Measurements from ENCODE around the gene ERVV-1.

The ERVV-1 gene

GRCh38 chr19:53034948-53035675 is 21.4 kb downstream of the ERVV-1 start:
- Histone ChIP-seq H3K9me3 (ENCODE audit: control insufficient read depth, low read length) (peaks cover 5% of the 10 kb centered on the region), H3K27me3 (ENCODE audit: control insufficient read depth, insufficient read depth, low read length) (peaks cover 4% of the 10 kb centered on the region), H3K9ac (ENCODE audit: low read length) (no peak overlapping the region), H3K4me1 (ENCODE audit: control insufficient read depth, insufficient read depth, low read length) (no peaks in the 10 kb centered on the region), H3K36me3 (ENCODE audit: control insufficient read depth, insufficient read depth, low read length) (no peaks in the 10 kb centered on the region), H3K4me3 (ENCODE audit: low read length) (no peak overlapping the region)

GRCh38 chr19:53037101-53038097 is 23.7 kb downstream of the ERVV-1 start:
- Histone ChIP-seq H3K4me1 (ENCODE audit: control insufficient read depth, insufficient read depth, low read length) (no peaks in the 10 kb centered on the region), H3K9ac (ENCODE audit: low read length) (no peak overlapping the region), H3K4me3 (ENCODE audit: low read length) (no peak overlapping the region), H3K36me3 (ENCODE audit: control insufficient read depth, insufficient read depth, low read length) (no peaks in the 10 kb centered on the region), H3K27me3 (ENCODE audit: control insufficient read depth, insufficient read depth, low read length) (peaks cover 4% of the 10 kb centered on the region), H3K9me3 (ENCODE audit: control insufficient read depth, low read length) (peaks cover 5% of the 10 kb centered on the region)

DNA sequence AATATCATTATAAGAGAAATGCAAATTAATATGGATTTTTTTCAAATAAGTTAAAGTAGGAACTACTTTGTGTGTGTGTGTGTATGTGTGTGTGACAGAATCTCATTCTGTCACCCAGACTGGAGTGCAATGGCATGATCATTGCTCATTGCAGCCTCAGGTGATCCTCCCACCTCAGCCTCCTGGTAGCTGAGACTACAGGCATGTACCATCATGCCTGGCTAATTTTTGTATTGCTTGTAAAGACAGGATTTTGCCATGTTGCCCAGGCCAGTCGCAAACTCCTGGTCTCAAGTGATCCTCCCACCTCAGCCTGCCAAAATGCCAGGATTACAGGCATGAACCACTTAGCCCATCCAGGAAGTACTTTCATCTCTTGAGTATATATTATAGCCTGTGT is 27.6 kb downstream of the ERVV-1 start:
- Histone ChIP-seq H3K9me3 (ENCODE audit: control insufficient read depth, low read length) (peaks cover 5% of the 10 kb centered on the region), H3K4me1 (ENCODE audit: control insufficient read depth, insufficient read depth, low read length) (no peaks in the 10 kb centered on the region), H3K9ac (ENCODE audit: low read length) (no peak overlapping the region), H3K36me3 (ENCODE audit: control insufficient read depth, insufficient read depth, low read length) (no peaks in the 10 kb centered on the region), H3K4me3 (ENCODE audit: low read length) (no peak overlapping the region), H3K27me3 (ENCODE audit: control insufficient read depth, insufficient read depth, low read length) (peaks cover 4% of the 10 kb centered on the region)

DNA sequence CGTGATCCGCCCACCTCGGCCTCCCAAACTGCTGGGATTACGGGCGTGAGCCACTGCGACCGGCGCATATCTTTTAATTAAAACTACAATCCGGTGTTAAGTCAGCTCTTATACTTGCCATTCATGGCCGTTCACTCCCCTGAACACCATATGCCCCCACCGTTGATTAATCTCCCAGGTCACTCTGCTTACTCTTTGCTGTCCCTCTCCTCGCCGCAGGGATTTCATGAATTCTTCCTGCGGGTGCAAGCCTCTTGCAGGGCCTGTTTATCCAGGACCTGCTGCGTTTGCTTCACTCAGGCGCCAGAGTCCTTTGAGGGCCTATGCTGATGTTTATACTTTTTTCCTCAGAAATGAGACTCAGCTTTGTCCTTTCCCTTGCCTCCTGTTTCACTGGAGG is 31.8 kb downstream of the ERVV-1 start:
- H3K9me3 ChIP-seq (ENCODE audit: control insufficient read depth, low read length), result no peaks in the 10 kb centered on the region
- H3K36me3 ChIP-seq (ENCODE audit: control insufficient read depth, insufficient read depth, low read length), result no peaks in the 10 kb centered on the region
- H3K4me1 ChIP-seq (ENCODE audit: control insufficient read depth, insufficient read depth, low read length), result no peaks in the 10 kb centered on the region
- no peak overlapping the region for H3K4me3 ChIP-seq (ENCODE audit: low read length)
- no peak overlapping the region for H3K9ac ChIP-seq (ENCODE audit: low read length)
- H3K27me3 ChIP-seq (ENCODE audit: control insufficient read depth, insufficient read depth, low read length), result no peaks in the 10 kb centered on the region

- Histone ChIP-seq H3K27me3 (ENCODE audit: control insufficient read depth, insufficient read depth, low read length) (no peaks in the 10 kb centered on the region), H3K4me1 (ENCODE audit: control insufficient read depth, insufficient read depth, low read length) (no peaks in the 10 kb centered on the region), H3K9me3 (ENCODE audit: control insufficient read depth, low read length) (no peaks in the 10 kb centered on the region), H3K36me3 (ENCODE audit: control insufficient read depth, insufficient read depth, low read length) (no peaks in the 10 kb centered on the region), H3K4me3 (ENCODE audit: low read length) (no peak overlapping the region), H3K9ac (ENCODE audit: low read length) (no peak overlapping the region)
These were observed 33.7 kb downstream of the ERVV-1 start for GRCh38 chr19:53047379-53047778.

- H3K9me3 ChIP-seq (ENCODE audit: control insufficient read depth, low read length), result no peaks in the 10 kb centered on the region
- no peaks in the 10 kb centered on the region for H3K4me1 ChIP-seq (ENCODE audit: control insufficient read depth, insufficient read depth, low read length)
- no peak overlapping the region for H3K9ac ChIP-seq (ENCODE audit: low read length)
- H3K4me3 ChIP-seq (ENCODE audit: low read length), result no peak overlapping the region
- H3K36me3 ChIP-seq (ENCODE audit: control insufficient read depth, insufficient read depth, low read length), result no peaks in the 10 kb centered on the region
- H3K27me3 ChIP-seq (ENCODE audit: control insufficient read depth, insufficient read depth, low read length), result no peaks in the 10 kb centered on the region
These were observed 41.4 kb downstream of the ERVV-1 start for GRCh38 chr19:53055117-53055516.

- H3K9me3 ChIP-seq (ENCODE audit: control insufficient read depth, low read length), result no peaks in the 10 kb centered on the region
- H3K4me3 ChIP-seq (ENCODE audit: low read length), result no peak overlapping the region
- no peak overlapping the region for H3K9ac ChIP-seq (ENCODE audit: low read length)
- no peaks in the 10 kb centered on the region for H3K27me3 ChIP-seq (ENCODE audit: control insufficient read depth, insufficient read depth, low read length)
- no peaks in the 10 kb centered on the region for H3K4me1 ChIP-seq (ENCODE audit: control insufficient read depth, insufficient read depth, low read length)
- no peaks in the 10 kb centered on the region for H3K36me3 ChIP-seq (ENCODE audit: control insufficient read depth, insufficient read depth, low read length)
These were observed 44.3 kb downstream of the ERVV-1 start for GRCh38 chr19:53057904-53058580.

All from mucosa of stomach (tissue), 1 donor.